CD14-positive monocyte (primary cell): Measurements from ENCODE around the gene COL13A1. TPM values are rescaled to one million over a fixed set of nuclear protein-coding genes. Genes with fewer than 3 reads are reported as not detected.

Source experiments
- DNase-seq, 3 donors: peaks; one replicate each; pipeline ENCODE4 v3.0.0-alpha.2; 2011 to 2022
- H2AFZ ChIP-seq: 2 replicates; pipeline ENCODE4 v1.6.0; 2012; ENCODE audit warnings: mild to moderate bottlenecking, low read depth, low read length, inconsistent platforms; ENCODE audit not compliant: insufficient read depth, poor library complexity, severe bottlenecking
- H3K27ac ChIP-seq, 2 donors: 1 replicate in 1 of 2; 2 replicates in 1 of 2; pipeline ENCODE4 v1.5.1; 2012 to 2013; ENCODE audit warnings: low read length in 2 of 2, control low read depth in 1 of 2, inconsistent platforms in 1 of 2, low read depth in 1 of 2, mild to moderate bottlenecking in 1 of 2
- H3K27me3 ChIP-seq, 2 donors: one replicate each; pipeline versions ENCODE4 v1.6.0 to v1.6.1; 2011 to 2013; ENCODE audit warnings: low read length in 2 of 2; ENCODE audit not compliant: control insufficient read depth in 2 of 2, insufficient read depth in 2 of 2
- H3K36me3 ChIP-seq, 2 donors: replicated peaks in 1 of 2; 1 replicate in 1 of 2; 2 replicates in 1 of 2; pipeline versions ENCODE4 v1.5.1 to v1.6.1; 2012 to 2013; ENCODE audit warnings: low read length in 2 of 2, control low read depth in 1 of 2, inconsistent platforms in 1 of 2, mild to moderate bottlenecking in 1 of 2; ENCODE audit not compliant: insufficient read depth in 2 of 2, control insufficient read depth in 1 of 2
- H3K4me1 ChIP-seq, 2 donors: 1 replicate in 1 of 2; 2 replicates in 1 of 2; pipeline versions ENCODE4 v1.5.1 to v1.6.1; 2012 to 2013; ENCODE audit warnings: low read length in 2 of 2, control low read depth in 1 of 2, inconsistent platforms in 1 of 2, mild to moderate bottlenecking in 1 of 2, moderate library complexity in 1 of 2; ENCODE audit not compliant: insufficient read depth in 2 of 2, control insufficient read depth in 1 of 2
- H3K4me2 ChIP-seq: replicated peaks from 2 replicates; pipeline ENCODE3; 2012; ENCODE audit warnings: low read length, moderate library complexity, mild to moderate bottlenecking; ENCODE audit not compliant: poor library complexity, severe bottlenecking; ENCODE audit errors: extremely low read depth
- H3K4me3 ChIP-seq, 3 experiments: fragments of 200-600 bp in 1 of 3; sonication (generic) in 1 of 3; replicated peaks in 1 of 3; 1 replicate in 2 of 3; 2 replicates in 1 of 3; pipeline ENCODE4 v1.5.1; 2011 to 2013; ENCODE audit warnings: low read length in 3 of 3, mild to moderate bottlenecking in 3 of 3, control low read depth in 2 of 3, low read depth in 2 of 3, inconsistent platforms in 1 of 3, moderate library complexity in 1 of 3
- H3K79me2 ChIP-seq: 2 replicates; pipeline ENCODE4 v1.6.0; 2012; ENCODE audit warnings: mild to moderate bottlenecking, control low read depth, inconsistent platforms, low read length, moderate library complexity; ENCODE audit not compliant: insufficient read depth
- H3K9ac ChIP-seq: 2 replicates; pipeline ENCODE4 v1.6.0; 2017; ENCODE audit warnings: low read length, mild to moderate bottlenecking; ENCODE audit not compliant: insufficient read depth, poor library complexity, severe bottlenecking
- H3K9me3 ChIP-seq, 2 donors: replicated peaks in 1 of 2; 1 replicate in 1 of 2; 2 replicates in 1 of 2; pipeline versions ENCODE4 v1.5.1 to v1.6.1; 2012 to 2013; ENCODE audit warnings: low read length in 2 of 2, control low read depth in 1 of 2; ENCODE audit not compliant: control insufficient read depth in 1 of 2, insufficient read depth in 1 of 2
- H4K20me1 ChIP-seq: 2 replicates; pipeline ENCODE4 v1.6.0; 2012; ENCODE audit warnings: mild to moderate bottlenecking, low read length, control low read depth, moderate library complexity; ENCODE audit not compliant: insufficient read depth
- H3K27ac Mint-ChIP-seq, 7 donors: one replicate each; pipeline ENCODE4 v1.8.0; 2020; ENCODE audit warnings: mild to moderate bottlenecking in 7 of 7, mixed read lengths in 7 of 7, moderate library complexity in 6 of 7, inconsistent platforms in 2 of 7
- H3K27me3 Mint-ChIP-seq, 3 donors: one replicate each; pipeline ENCODE4 v1.8.0; 2021 to 2022; ENCODE audit warnings: low read depth in 3 of 3, mild to moderate bottlenecking in 3 of 3, mixed read lengths in 3 of 3, moderate library complexity in 3 of 3, inconsistent platforms in 1 of 3
- H3K36me3 Mint-ChIP-seq, 2 donors: one replicate each; pipeline ENCODE4 v1.8.0; 2020; ENCODE audit warnings: mixed read lengths in 2 of 2, inconsistent platforms in 1 of 2, mild to moderate bottlenecking in 1 of 2
- H3K4me1 Mint-ChIP-seq: one replicate; pipeline ENCODE4 v1.8.0; 2020; ENCODE audit warnings: mild to moderate bottlenecking, mixed read lengths
- H3K4me3 Mint-ChIP-seq, 2 donors: one replicate each; pipeline ENCODE4 v1.8.0; 2020; ENCODE audit warnings: mild to moderate bottlenecking in 2 of 2, mixed read lengths in 2 of 2, moderate library complexity in 1 of 2
- H3K9me3 Mint-ChIP-seq, 7 donors: one replicate each; pipeline ENCODE4 v1.8.0; 2020 to 2022; ENCODE audit warnings: mixed read lengths in 7 of 7, mild to moderate bottlenecking in 6 of 7, moderate library complexity in 6 of 7, inconsistent platforms in 2 of 7
- CTCF ChIP-seq: fragments of 200-600 bp; IDR thresholded peaks from one replicate; pipeline ENCODE4 v1.8.0; 2022; ENCODE audit warnings: antibody characterized with exemption, mild to moderate bottlenecking
- WGBS: methylation state at CpG from one replicate; pipeline ENCODE4 v1.1.5; 2013; ENCODE audit warnings: missing lambda C conversion rate; ENCODE audit not compliant: insufficient coverage; 5-methylcytosine and 5-hydroxymethylcytosine counted together
- intact Hi-C, 2 donors: fragments of 100-400 bp; cut with micrococcal nuclease; formaldehyde crosslinking; loops; one replicate each; pipeline versions ENCODE4 v1.15.0 to v1.15.1; 2023
- polyA plus RNA-seq, 3 donors: library from polyadenylated mRNA; depleted of rRNA in 1 of 3; unstranded in 2 of 3; stranded (reverse) in 1 of 3; fragments of 300-500 nt in 2 of 3; fragments of >200 nt in 1 of 3; fragmentation: Illumina TruSeq in 2 of 3; gene quantifications; 1 replicate in 2 of 3; 2 replicates in 1 of 3; pipeline ENCODE4 v1.2.3, GENCODE V29; 2012 to 2021

Gene COL13A1
- polyA plus RNA-seq, 3 donors: not detected

DNA sequence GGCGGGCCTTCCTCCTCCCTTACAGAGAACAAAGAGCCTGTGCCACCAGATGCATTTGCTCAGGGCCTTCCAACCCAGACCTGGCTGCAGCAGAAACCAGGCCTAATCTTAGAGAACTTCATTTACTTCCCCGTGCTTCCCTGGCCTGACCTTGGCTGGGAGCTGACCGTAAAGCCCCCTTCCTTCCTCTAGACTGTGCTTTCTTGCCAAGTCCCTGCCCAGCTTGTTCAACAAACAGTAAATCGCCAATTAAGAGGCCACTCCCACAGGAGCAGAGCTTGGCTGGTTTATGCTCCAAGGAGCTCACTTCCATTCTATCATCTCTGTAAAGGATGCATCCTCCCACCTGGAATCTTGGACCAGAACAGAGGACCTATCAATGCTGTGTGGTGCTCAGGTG lies 110.9 kb downstream of the COL13A1 start:
- H2AFZ ChIP-seq: no peak overlapping the region
- no peaks in the 10 kb centered on the region for H3K36me3 ChIP-seq
- Mint-ChIP-seq H3K27me3 (peaks cover 0 to 9% (median 5%) of the 10 kb centered on the region in 3 donors), H3K36me3 (no peaks in the 10 kb centered on the region), H3K27ac (no peak overlapping the region), H3K4me1 (no peaks in the 10 kb centered on the region), H3K4me3 (no peak overlapping the region), H3K9me3 (no peaks in the 10 kb centered on the region)
- intact Hi-C loops: no loop called here
- no peak for DNase-seq
- H3K4me3 ChIP-seq: no peak overlapping the region
- WGBS: 49% methylated on average over 4 of the region's 4 CpGs
- no peaks in the 10 kb centered on the region for H3K4me1 ChIP-seq
- no peak overlapping the region for H3K9ac ChIP-seq
- no peaks in the 10 kb centered on the region for H3K27me3 ChIP-seq
- no peak overlapping the region for H3K4me2 ChIP-seq
- no peaks in the 10 kb centered on the region for H4K20me1 ChIP-seq
- TF ChIP-seq CTCF: no peak
- H3K9me3 ChIP-seq: no peaks in the 10 kb centered on the region
- no peak overlapping the region for H3K27ac ChIP-seq
- no peaks in the 10 kb centered on the region for H3K79me2 ChIP-seq

- Histone ChIP-seq H3K4me2 (no peak overlapping the region), H3K79me2 (no peaks in the 10 kb centered on the region), H3K27ac (no peak overlapping the region), H3K27me3 (no peaks in the 10 kb centered on the region), H3K36me3 (no peaks in the 10 kb centered on the region), H4K20me1 (no peaks in the 10 kb centered on the region), H3K9me3 (no peaks in the 10 kb centered on the region), H2AFZ (no peak overlapping the region), H3K9ac (no peak overlapping the region), H3K4me1 (no peaks in the 10 kb centered on the region), H3K4me3 (no peak overlapping the region)
- no peaks in the 10 kb centered on the region for H3K4me1 Mint-ChIP-seq
- no peak overlapping the region for H3K4me3 Mint-ChIP-seq
- WGBS: 81% methylated on average over 4 of the region's 13 CpGs
- no peaks in the 10 kb centered on the region for H3K36me3 Mint-ChIP-seq
- no peak for DNase-seq
- no peak for TF ChIP-seq CTCF
- H3K27ac Mint-ChIP-seq: no peak overlapping the region
- no peaks in the 10 kb centered on the region for H3K9me3 Mint-ChIP-seq
- intact Hi-C loops: no loop called here
- H3K27me3 Mint-ChIP-seq: peaks cover 5 to 9% (median 8%) of the 10 kb centered on the region in 3 donors
These were observed 112.1 kb downstream of the COL13A1 start for GRCh38 chr10:69913606-69914382.
